Metanephros (tissue), 1 donor: Measurements from ENCODE around the gene CCDC85B. TPM values are rescaled to one million over a fixed set of nuclear protein-coding genes. Genes with fewer than 3 reads are reported as not detected.

Experiments used
- total RNA-seq: library from RNA; depleted of rRNA; stranded (reverse); fragments of >200 nt; gene quantifications from one replicate; pipeline ENCODE4 v1.2.3, GENCODE V29; 2014

CCDC85B gene
- total RNA-seq = 20.8 TPM

GRCh38 chr11:65890324-65891218 is at the start of gene CCDC85B:
TSS of gene CCDC85B (plus strand) at chr11:65890673. CDS start at chr11:65890784, 111 bp downstream.

GRCh38 chr11:65857853-65858680 is 32.4 kb upstream of the CCDC85B start, which contains the start of gene CFL1:
TSS of gene CFL1 (minus strand) at chr11:65858180. CDS start at chr11:65858099, 81 bp downstream.

GRCh38 chr11:65860278-65861164 is 30.0 kb upstream of the CCDC85B start, which contains the start of gene MUS81:
TSS of gene MUS81 (plus strand) at chr11:65860433. CDS start at chr11:65860754, 321 bp downstream.

GRCh38 chr11:65872586-65873317 is 17.7 kb upstream of the CCDC85B start, which contains the start of gene EFEMP2:
TSS of gene EFEMP2 (minus strand) at chr11:65872800. CDS start at chr11:65872354, 446 bp downstream.

GRCh38 chr11:65879617-65880016 is 10.9 kb upstream of the CCDC85B start, which contains the start of gene CTSW:
TSS of gene CTSW (plus strand) at chr11:65879837. CDS start at chr11:65879855, 18 bp downstream.

GRCh38 chr11:65888163-65888814 is 2.2 kb upstream of the CCDC85B start, which contains the start of gene FIBP:
TSS of gene FIBP (minus strand) at chr11:65888471. CDS start at chr11:65888418, 53 bp downstream.

GRCh38 chr11:65900125-65900898 is 9.8 kb downstream of the CCDC85B start, which contains the start of gene FOSL1:
TSS of gene FOSL1 (minus strand) at chr11:65900388. CDS start at chr11:65900339, 49 bp downstream.

GRCh38 chr11:65918211-65919140 is 28.0 kb downstream of the CCDC85B start, which contains the start of gene C11orf68:
TSS of gene C11orf68 (minus strand) at chr11:65919062. CDS start at chr11:65919031, 31 bp downstream.

GRCh38 chr11:65919141-65919572 is 28.7 kb downstream of the CCDC85B start, which contains the start of gene DRAP1:
TSS of gene DRAP1 (plus strand) at chr11:65919426. CDS start at chr11:65919502, 76 bp downstream.

Other genes starting within 250 kb of the CCDC85B start
- gene RELA, start 227.8 kb upstream of the CCDC85B start, total RNA-seq = 35.4 TPM
- gene KAT5, start 178.4 kb upstream of the CCDC85B start, total RNA-seq = 52.8 TPM
- gene RNASEH2C, start 169.9 kb upstream of the CCDC85B start, total RNA-seq = 35.3 TPM
- gene AP5B1, start 109.7 kb upstream of the CCDC85B start, total RNA-seq = 11.6 TPM
- 15.0 TPM for gene OVOL1, start 103.6 kb upstream of the CCDC85B start, total RNA-seq
- gene SNX32, start 56.7 kb upstream of the CCDC85B start, total RNA-seq = 1.9 TPM
- gene CFL1, start 32.5 kb upstream of the CCDC85B start, total RNA-seq = 360 TPM
- 53.4 TPM for gene MUS81, start 30.2 kb upstream of the CCDC85B start, total RNA-seq
- gene EFEMP2, start 17.9 kb upstream of the CCDC85B start, total RNA-seq = 104 TPM
- 1.4 TPM for gene CTSW, start 10.8 kb upstream of the CCDC85B start, total RNA-seq
- 119 TPM for gene FIBP, start 2.2 kb upstream of the CCDC85B start, total RNA-seq
- not detected for gene FOSL1, start 9.7 kb downstream of the CCDC85B start, total RNA-seq
- gene C11orf68, start 28.4 kb downstream of the CCDC85B start, total RNA-seq = 29.8 TPM
- gene DRAP1, start 28.8 kb downstream of the CCDC85B start, total RNA-seq = 55.9 TPM
- gene TSGA10IP, start 54.8 kb downstream of the CCDC85B start, total RNA-seq = not detected
- 60.9 TPM for gene SART1, start 71.1 kb downstream of the CCDC85B start, total RNA-seq
- gene EIF1AD, start 111.5 kb downstream of the CCDC85B start, total RNA-seq = 23.2 TPM
- 37.6 TPM for gene BANF1, start 111.8 kb downstream of the CCDC85B start, total RNA-seq
- gene CST6, start 121.3 kb downstream of the CCDC85B start, total RNA-seq = not detected
- gene CATSPER1, start 135.8 kb downstream of the CCDC85B start, total RNA-seq = not detected
- gene GAL3ST3, start 158.5 kb downstream of the CCDC85B start, total RNA-seq = 12.8 TPM
- gene SF3B2, start 161.7 kb downstream of the CCDC85B start, total RNA-seq = 110 TPM
- gene PACS1, start 179.6 kb downstream of the CCDC85B start, total RNA-seq = 53.9 TPM